Retina (tissue), 1 donor: ENCODE measurements around the gene TBL1X.
"Not testable (repeated sequence)": the region's sequence is repeated elsewhere in the genome, so short reads cannot be mapped to it uniquely, and the experiment has no call there.

Experiments used
- DNase-seq: peaks from one replicate; pipeline ENCODE4 v3.0.0-alpha.2; 2016

Gene TBL1X

DNA sequence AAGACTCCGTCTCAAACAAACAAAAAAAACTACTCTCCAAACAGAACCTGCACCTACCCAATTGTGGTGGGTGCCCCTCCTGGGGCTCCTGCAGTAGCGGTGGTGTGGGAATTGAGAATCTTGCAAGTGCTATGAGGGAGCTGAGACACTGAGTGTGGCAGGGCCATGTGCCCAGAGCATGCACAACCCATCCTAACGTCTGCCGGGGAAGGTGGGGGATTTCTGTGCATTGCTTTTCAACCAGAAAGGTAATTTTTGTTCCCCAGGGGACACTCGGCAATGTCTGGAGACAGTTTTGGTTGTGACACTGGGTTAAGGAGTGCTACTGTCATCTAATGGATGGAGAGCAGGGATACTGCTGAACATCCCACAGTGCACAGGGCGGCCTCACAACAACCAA lies 35.7 kb downstream of the TBL1X start:
- DNase-seq, result no peak

GRCh38 chrX:9501362-9501761 lies 36.5 kb downstream of the TBL1X start:
- DNase-seq, result no peak

- DNase-seq, result no peak
These were observed 38.4 kb downstream of the TBL1X start for GRCh38 chrX:9503261-9503660.

GRCh38 chrX:9510366-9510765 lies 45.5 kb downstream of the TBL1X start:
- no peak for DNase-seq

GRCh38 chrX:9510980-9511379 lies 46.1 kb downstream of the TBL1X start:
- DNase-seq, result no peak

DNA sequence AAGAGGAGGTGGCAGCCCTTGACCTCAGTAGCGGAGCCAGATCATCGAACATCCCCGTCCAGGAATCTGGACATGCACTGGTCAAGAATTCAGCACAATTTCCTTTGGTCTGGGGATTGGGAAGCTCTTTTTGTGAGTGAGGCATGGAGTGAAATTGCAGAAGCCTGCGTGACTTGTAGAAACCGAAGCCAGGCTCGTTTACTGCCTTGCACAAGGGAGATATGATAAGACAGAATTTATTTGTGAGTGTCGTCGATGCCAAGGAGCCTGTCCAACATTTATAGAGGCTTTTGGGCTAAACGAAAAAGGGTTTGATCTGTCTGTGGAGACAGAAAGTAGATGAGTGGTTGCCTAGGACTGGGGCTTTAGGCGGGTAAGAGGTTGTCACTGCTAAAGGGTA lies 50.6 kb downstream of the TBL1X start:
- DNase-seq, result no peak

GRCh38 chrX:9515973-9516538 lies 51.2 kb downstream of the TBL1X start:
- no peak for DNase-seq

DNA sequence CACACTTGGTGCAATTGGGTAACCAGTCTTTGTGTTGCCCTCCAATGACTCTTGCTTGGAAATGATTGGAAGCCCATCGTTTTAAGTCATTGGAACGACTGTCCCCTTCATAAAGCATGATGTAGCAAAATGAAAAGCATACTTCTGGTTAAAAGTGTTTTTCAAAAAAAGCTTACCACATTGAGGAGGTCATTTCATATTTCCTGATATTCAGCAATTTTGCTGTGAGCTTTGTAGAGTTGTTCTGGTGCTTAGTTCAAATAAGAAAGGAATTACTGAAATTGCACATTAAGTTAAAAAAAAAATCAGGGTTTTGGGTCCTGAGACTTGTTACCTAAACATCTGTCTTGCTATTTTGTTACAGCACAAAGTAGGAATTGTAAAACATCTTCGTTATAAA lies 51.8 kb downstream of the TBL1X start:
- no peak for DNase-seq

DNA sequence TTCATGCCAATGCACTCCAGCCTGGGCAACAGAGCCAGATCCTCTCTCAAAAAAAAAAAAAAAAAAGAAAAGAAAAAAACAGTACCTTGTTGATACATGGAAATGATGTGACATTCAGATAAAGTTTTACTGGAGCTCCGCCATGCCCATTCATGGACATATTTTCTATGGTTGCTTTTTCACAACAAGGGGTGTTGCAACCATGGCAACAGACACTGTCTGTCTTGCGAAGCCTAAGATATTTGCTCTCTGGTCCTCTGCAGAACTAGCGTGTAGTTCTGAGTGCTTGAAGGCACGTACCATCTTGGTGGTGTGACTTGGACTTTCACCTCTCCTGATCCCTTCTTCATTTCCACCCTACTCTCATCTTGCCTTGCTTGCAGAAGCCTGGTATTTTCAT lies 53.2 kb downstream of the TBL1X start:
- DNase-seq, result no peak

GRCh38 chrX:9518889-9519288 lies 54.0 kb downstream of the TBL1X start:
- DNase-seq, result no peak

DNA sequence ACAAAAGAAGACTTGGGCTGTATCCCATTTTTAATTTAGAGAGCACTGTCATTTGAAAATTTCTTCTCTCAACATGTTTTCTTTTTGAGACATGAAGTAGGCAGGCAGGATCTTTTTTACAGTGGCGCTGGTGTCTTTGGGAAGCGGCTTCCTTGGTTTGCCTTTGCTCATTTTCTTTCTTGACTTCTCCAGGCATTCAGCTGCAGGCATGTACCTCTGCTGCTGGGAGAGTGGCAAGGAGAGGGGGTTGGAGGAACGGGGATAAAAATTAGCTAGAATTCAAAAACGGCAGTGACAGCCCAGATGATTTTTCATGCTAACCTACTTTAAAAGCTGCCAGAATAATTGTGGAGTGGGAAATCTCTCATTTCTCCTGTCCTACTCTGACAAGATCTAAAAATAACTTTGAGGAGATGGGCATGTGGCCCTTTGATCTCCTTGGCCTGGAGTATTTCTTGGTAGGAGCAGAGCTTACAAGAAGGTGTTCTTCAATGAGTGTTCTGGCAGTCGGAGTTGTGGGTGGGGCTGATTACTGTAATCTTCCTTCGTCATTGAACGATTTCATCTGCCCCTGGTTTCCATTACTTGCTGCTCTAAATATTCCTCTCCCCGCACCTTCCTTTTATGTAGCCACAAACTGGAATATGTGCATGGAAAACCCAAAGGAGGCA lies 54.8 kb downstream of the TBL1X start:
- no peak for DNase-seq

DNA sequence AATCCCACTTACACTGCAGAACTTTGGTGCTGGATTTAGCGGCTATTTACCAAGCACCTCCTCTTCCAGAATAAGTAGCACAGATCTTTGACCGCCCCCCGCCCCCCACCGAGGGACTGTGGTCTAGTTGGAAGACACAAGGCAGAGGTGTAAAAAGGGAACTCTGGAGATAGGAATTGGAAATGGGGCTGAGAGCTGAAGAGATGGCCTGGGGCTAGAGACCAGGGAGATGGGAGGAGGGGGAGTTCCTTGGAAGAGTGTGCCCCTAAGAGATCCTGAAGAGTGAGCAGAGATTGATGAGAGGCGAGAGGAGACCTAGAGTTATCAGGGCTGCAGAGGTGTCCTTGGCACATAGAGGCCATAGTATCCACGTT lies 55.3 kb downstream of the TBL1X start:
- no peak for DNase-seq

DNA sequence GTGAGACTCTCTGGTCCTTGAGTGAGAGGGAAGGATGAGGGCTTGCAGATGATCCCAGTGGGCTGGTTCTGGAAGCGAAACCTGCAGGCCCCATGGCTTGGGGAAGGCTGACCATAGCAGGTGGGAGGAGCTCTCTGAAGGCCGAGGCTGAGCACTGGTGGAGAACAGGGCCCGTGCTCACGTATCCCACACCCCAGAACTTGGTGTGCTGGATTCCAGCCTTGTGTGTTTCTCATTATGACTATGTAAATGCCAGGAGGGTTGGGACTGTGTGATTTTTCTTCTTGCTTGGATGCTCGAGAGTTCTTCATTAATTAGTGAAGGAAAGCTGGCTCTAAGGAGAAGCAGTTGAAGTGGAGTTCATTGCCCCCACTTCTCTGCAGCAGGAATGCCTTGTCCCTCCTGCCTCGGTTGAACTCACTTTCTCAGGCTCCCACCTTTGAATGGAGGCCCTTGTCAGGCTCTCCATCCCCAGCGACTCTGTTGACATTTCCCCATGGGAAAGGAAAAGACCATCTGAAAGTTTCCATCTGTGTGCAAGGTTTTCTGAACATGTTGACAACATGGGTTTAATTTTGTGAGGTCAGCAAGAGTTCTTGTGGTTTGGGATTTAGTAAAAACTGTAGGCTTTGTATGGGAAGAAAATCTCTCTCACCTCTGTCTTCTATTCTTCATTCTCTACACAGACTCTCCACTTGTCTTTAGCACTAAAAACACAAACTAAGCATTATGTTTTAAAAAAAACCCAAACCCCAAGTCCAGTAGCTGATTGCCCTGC lies 57.7 kb downstream of the TBL1X start:
- no peak for DNase-seq

DNA sequence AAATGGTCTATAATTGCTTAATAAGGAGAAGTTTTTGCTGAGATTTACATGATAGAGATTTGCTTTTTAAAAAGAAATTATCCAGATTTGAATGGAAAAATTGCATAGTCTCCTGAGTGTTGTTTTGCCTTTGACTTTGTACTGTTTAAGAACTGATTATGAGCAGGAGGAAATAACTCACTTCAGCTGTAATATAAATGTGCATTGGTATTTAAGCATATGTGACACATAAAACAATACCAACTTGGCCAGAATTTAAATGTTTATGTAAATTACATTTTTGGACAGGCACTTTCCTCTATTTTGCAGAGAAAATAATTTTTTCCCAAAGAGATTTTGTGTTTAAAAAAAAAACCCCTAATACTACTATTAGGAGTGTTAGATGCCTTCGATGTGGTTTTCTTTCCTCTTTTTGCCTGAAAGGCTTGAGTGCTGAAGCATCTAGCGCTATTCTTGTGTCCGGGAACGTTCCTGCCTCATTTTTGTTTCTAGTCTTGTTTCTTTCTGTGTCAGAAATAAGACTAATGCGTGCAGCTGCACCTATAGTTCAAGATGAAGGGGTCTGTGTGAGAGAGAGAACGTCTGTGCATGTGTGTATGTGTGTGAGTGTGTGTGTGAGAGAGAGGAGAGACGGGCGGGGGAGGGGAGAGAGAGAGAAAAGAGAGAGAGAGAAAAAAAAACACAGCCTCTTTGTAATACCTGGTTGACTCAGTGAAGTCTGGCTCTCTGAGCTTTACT lies 60.8 kb downstream of the TBL1X start:
- DNase-seq, result no peak

- DNase-seq, result no peak
These were observed 62.1 kb downstream of the TBL1X start for GRCh38 chrX:9526965-9527364.

- no peak for DNase-seq
These were observed 63.6 kb downstream of the TBL1X start for GRCh38 chrX:9528498-9528897.

DNA sequence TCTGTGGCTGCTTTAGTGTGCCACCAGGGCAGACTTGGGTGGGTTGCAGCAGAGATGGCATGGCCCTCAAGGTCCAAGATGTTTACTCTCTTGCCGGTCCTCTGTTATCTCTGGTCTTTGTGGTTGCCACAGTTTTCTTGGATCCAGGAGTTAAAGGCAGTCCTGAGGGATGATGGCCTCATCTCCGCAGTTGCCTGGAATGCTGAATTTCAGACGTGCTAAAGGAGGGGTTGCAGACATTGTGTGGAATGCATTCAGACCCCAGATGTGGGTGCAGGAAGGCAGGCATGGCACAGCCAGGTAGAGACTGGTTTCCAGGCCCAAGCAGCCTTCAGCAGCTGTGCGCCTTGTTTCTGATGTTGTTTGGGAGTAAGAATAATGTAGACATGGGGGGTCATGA lies 64.4 kb downstream of the TBL1X start:
- DNase-seq, result no peak

GRCh38 chrX:9530848-9531274 lies 66.0 kb downstream of the TBL1X start:
- DNase-seq, result peak; percentile 49

- DNase-seq, result no peak
These were observed 67.5 kb downstream of the TBL1X start for GRCh38 chrX:9532349-9532748.

- DNase-seq, result no peak
These were observed 68.8 kb downstream of the TBL1X start for GRCh38 chrX:9533611-9534010.

DNA sequence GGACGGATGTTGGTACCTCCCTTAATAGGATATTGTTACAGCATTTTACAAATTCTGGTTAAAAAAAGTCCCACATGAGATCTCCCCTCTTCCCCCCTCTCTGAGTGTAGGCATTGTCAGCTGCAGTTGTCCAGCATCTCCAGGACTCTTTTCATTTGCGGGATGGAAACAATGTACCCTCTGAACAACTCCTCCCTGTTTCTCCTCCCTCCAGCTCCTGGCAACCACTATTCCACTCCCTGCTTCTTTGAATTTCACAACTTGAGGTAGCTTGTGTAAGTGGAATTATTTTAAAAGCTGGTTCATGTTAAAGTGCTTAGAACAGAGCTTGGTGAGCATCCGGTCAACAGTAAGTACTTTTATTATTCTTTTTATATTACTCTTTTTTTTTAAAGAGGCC lies 69.8 kb downstream of the TBL1X start:
- no peak for DNase-seq

DNA sequence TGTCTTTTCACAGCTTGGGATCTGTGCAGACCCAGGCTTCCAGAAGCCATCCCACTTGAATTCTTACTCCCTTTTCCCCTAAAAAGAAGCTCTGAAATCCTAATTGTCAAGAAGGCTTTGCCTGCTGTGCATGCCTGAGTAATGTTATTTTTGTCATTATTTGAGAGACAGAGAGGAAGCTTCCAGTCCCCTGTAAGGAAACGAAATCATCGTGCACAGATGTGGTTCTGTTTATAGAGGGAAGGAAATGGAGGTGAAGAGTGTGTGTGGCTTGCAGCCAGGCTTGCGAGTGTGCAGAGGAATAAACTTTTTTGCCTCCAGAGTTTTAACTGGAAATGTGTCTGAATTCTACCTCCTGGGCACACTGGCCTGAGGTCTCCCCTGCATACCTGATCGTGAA lies 70.2 kb downstream of the TBL1X start:
- no peak for DNase-seq

DNA sequence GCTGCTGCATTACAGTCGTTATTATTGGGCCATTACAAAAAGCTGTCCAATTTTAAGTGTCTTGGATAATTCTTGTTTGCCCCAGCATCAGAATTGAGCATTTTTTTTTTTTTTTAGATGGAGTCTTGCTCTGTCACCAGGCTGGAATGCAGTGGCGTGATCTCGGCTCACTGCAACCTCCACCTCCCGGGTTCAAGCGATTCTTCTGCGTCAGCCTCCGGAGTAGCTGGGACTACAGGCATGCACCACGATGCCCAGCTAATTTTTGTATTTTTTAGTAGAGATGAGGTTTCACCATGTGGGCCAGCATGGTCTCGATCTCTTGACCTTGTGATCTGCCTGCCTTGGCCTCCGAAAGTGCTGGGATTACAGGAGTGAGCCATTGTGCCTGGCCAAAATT lies 71.3 kb downstream of the TBL1X start:
- not testable (repeated sequence) for DNase-seq

DNA sequence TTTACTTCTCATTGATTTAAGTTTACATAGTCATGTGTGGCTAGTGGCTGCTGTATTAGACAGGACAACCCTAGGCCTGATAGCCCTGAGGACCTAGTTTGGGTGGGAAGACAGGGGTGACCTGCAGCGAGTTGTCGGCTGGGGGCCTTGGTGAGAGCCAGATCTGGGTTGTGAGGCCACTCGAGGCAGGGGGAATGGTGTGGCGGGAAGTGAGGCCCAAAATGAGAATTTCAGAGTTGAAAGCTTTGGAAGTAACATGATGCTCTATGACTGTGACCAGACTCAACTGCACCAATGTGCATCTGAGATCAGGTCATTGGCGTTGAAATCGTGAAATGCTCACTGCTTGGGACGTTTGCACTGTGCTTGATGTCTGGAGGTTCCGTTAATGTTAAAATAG lies 72.9 kb downstream of the TBL1X start:
- DNase-seq, result no peak
